NCI-H2029 treated with DMSO at 0.1 percent for 48 hours (cell line): ENCODE results near the gene COL23A1.
A peak's percentile ranks its signal among the peaks of the same experiment; 100 is the strongest.
"Not testable (repeated sequence)": the region's sequence is repeated elsewhere in the genome, so short reads cannot be mapped to it uniquely, and the experiment has no call there.

Experiments used
- DNase-seq: peaks from one replicate; lab custom pipeline; 2025; lab: John Stamatoyannopoulos, UW

Gene COL23A1

DNA sequence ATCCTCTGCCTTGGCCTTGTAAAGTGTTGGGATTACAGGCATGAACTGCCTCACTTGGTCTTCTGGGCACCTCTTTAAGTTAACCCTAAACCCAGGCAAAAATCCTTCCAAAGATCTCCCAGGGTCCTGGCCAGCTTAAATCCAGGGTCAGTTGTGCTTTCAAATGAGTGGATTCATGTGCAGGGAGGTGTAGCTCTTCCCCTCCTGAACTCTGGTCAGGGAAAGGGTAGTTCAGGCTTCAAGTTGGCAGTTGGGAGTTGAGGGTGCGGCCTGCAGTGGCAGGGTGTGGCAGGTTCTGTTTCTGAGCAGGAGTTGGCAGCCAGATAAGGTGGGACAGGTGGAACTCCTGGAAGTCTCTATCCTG is 382.3 kb downstream of the COL23A1 start:
- no peak for DNase-seq

DNA sequence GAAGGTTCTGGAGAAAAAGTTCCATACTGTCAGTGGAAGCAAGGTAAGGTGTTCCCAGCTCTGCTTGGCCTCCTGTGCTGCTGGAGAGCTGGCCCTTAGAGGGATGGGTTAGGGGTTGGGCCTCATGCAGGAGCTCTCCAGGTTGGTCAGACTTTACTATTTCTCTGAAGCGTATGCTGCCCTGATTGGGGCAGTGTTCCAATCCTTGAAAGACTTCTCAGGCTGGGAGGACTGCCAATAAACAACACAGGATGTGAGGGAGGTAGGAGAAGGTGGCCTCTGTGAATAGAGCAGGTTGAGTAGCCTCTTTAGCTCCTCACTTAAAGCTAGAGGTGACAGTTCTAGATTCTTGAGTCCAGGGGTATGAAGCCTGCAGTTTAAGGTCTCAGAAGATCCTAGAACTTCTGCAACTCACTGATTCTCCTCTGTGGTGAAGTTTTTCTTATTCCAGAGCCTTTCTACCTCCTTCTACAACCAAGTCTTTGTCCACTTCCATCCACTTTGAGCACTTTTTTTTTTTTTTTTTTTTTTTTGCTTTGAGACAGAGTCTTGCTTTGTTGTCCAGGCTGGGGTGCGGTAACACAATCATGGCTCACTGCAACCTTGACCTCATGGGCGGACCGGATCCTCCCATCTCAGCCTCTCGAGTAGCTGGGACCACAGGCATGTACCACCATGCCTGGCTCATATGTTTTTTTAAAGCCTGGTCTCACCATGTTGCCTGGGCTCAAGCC is 382.8 kb downstream of the COL23A1 start:
- DNase-seq, result peak; percentile 53

DNA sequence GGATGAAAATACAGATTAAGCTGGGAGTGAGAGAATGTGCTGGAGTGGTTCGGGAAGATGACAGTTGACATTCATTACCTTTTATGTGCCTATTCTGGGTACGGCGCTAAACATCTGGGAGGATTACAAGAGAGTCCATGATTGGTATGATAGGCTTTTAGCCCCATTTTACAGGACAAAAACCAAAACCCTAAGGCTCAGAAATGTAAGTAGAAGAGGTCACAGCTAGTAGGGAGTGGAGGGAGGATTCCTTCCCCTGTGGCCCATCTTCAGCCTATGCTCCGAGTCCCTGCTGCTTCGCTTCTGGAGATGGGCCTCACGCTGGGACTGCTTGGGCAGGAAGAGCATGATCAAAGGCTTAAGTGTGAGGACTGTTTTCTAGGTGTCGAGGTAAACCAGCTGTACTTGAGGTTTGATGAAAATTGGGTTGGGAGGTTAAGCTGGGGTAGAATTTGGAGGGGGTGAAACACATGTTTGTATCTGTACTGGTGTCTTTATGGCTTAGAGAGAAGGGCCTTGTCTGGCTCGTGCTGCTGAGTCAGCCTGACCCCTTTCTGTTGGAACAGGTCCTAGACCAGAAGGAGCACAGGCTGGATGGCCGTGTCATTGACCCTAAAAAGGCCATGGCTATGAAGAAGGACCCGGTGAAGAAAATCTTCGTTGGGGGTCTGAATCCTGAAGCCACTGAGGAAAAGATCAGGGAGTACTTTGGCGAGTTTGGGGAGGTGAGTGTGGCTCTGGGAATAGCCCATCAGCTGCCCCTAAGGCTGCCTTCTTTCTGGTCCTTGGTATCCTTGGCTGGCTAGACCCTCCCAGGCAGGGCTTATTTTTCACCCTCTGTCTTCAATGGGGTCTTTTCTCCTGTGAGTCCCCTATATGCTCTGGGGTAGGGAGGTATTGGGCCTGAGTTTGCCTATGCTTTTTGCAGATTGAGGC is 383.8 kb downstream of the COL23A1 start:
- DNase-seq, result no peak

DNA sequence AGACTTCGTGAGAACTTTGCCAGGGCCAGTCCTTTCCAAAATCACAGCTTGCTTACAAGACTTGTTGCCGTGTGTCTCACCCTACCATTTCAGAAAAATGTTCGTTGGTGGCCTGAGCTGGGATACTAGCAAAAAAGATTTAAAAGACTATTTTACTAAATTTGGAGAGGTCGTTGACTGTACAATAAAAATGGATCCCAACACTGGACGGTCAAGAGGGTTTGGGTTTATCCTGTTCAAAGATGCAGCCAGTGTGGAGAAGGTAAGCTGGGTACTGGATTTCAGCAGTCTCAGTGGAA is 384.5 kb downstream of the COL23A1 start:
- no peak for DNase-seq

DNA sequence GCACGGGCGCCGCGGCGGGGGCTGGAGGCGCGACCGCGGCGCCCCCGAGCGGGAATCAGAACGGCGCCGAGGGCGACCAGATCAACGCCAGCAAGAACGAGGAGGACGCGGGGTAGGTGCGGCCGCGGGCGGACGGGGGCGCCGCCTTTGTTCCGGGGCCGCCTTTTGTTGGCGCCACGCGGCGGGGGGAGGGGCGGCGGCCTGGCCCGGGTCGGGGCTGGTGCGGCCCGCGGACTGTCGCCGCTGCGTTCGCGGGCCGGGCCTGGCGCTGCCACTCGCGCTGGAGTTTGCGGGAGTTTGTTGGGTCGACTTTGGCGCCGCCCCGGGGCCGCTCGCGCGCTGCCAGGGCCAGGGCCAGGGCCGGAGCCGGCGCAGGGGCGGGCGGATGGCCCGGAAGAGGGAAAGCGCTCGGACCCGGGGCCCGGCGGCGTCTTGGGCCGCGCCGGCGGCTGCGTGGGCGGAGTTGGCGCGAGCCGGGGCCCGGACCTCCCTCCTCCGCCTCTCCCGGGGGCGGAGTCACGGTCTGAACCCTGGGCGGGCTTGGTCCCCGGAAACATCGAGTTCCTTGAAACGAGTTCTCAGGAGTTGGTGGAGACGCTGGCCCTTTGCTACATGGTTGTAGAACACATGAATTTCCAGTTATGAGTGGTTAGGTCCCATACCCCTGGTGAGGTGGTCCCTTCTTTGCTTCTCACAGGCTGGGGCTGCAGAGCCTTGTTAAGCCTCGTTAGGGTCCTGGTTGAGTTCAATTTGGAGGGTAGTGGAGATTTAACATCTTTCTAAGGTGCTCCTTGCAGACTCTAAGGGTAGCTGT is 385.1 kb downstream of the COL23A1 start:
- DNase-seq, result peak; percentile 33

DNA sequence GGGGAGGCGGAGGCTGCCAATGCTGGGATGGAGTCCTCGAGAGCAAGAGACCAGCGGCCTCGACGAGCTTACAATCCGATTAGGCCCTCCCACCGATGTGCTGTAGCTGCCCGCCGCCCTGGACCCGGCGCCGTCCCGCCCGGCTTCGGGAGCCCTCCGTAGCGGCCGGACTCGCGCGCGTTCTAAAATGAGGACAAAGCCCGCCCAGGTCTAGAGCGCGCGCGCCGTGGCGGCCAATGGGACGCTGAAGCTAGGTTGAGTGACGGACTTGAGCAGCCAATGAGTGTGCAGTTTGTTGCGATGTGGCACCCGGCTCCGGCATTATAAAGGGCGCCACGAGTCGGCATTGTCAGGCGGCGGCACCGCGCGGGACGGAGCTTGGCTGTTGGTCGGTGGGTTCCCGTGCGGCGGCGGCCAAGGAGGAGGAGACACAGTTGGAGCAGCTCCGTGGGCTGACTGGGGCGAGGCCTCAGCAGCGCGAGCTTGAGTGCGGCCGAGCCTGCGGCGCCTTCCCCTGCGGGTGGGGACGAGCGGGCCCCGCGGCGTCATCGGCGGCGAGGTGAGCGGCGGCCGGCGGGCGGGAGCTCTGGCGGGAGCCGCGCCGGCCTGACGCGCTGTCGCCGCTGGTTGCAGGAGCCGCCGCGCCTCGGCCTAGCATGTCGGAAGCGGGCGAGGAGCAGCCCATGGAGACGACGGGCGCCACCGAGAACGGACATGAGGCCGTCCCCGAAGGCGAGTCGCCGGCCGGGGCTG is 385.8 kb downstream of the COL23A1 start, which contains the start of gene HNRNPAB:
Gene HNRNPAB (plus strand): TSS at position 352 of the 753 bp plus-strand sequence. CDS start 305 bp downstream, at position 657.
- DNase-seq, result peak; percentile 85

DNA sequence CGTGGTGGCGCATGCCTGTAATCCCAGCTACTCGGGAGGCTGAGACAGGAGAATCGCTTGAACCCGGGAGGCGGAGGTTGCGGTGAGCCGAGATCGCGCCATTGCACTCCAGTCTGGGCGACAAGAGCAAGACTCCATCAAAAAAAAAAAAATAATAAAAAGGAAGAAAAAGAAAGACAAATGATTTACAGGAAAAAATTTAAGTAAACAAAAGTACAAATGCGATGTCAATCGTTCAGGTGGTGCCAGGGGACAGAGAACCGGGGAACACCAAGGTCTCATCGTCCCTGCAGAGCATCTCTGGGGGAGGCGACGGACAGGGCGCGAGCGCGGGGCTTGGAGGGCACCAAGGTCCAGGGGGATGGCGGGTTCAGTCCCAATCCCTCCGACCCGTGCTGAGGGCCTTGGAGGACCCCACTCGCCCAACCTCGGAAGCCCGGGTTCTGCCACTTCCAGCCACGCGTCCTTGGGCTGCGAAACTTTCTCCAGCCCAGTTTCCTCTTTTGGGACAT is 386.5 kb downstream of the COL23A1 start:
- no peak for DNase-seq

DNA sequence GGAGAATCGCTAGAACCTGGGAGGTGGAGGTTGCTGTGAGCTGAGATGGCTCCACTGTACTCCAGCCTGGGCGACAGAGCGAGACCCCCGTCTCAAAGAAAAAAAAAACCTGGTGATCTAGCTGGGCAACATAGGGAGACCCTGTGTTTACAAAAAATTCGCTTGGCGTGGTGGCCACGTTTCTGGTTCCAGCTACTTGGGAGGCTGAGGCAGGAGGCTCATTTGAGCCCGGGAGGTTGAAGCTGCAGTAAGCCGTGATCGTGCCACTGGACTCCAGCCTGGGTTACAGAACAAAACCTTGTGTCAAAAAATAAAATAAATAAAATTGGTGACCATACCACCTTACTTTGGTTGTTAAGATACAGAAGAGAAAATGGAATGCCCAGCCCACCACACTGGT is 387.7 kb downstream of the COL23A1 start:
- DNase-seq, result no peak

DNA sequence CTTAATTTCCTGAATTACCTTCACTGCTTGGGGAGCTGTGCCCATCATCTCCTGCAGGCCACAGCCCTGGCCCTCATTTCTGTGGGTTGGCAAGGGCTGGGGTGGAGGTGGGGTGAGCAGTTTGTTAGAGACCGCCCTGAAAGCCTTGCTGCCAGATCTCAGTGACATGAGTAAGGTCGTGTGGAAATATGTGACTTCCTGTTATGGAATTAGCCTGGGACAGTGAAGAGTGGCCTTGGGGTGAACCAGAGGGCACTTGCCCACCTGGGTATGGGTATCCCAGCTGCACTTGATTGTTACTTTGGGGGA is 388.3 kb downstream of the COL23A1 start:
- DNase-seq, result no peak

DNA sequence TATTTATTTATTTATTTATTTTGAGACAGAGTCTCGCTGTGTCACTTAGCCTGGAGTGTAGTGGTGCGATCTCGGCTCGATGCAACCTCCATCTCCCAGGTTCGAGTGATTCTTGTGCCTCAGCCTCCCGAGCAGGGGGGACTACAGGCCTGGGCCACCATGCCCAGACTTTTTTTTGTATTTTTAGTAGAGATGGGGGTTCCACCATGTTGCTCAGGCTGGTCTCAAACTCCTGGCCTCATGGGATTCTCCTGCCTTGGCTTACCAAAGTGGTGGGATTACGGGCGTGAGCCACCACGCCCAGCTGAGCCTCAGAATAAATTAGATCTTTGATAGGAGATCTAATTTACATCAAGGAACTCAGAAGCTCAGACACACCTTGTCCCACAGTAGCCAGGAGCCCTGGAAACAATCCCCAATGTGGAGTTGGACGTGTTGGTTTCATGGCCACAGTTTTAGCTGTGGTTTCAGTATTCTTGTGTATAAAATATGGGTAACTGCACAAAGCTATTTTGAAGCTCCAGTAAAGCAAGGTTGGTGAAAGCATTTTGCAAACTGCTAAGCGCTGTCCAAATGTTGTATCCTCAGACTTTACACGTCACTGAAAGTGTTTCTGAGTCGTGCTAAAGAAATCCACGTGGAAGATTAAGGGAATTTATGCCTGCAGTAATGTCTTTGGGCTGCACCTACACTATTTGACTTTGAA is 388.8 kb downstream of the COL23A1 start:
- DNase-seq, result no peak

DNA sequence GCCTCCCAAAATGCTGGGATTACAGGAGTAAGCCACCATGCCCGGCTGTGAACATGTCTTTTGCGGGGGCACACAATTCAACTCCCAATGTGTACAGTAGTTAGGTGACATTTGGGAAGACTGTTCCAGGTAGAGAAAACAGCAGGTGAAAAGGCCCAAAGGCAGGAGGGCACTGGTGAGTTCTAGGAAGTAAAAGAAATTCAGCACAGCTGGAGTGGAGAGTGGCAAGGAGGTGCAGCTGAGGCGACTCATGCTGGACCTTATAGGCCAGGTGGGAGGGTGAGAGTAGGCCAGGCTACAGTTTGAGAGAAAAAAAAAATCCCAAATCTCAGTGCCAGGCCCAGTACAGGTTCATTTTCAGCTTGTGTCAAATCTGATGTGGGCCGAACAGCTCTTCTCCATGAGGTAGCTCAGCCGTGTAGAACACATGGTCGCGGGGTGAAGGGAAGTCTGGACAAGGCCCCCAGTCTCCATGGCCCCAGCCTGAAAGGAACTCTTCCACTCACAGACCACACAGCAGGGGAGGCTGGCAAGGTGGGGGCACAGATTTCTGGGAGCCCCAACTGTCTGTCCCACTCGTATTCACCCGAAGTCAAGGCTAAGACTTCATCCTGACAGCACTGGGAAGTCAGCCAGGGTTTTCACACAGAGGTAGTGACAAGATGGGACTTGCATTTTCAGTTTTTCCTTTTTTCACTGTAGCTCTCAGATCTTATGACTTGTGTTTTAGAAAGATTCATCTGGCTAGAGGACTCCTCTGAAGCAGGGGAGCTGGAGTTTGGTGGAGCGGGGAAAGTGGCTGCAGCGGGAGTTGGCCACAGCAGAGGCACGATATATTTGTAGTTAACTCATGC is 390.4 kb downstream of the COL23A1 start:
- no peak for DNase-seq

DNA sequence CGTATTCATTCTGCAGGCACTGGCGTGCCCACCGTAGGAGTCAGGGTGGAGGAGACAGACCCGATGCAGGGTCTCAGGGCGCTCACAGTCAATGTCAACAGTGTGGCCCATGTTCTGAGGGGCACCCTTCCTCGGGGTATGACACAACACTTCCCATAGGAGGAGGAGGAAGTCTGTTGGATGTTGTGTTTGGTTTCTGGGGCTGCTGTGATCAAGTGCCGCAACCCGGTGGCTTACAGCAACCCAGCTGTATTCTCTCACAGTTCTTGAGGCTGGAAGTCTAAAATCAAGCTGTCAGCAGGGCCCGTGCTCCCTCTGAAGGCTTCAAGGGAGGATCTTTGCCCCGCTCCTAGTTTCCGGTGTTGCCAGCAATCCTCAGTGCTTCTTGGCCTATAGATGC is 391.5 kb downstream of the COL23A1 start:
- no peak for DNase-seq

DNA sequence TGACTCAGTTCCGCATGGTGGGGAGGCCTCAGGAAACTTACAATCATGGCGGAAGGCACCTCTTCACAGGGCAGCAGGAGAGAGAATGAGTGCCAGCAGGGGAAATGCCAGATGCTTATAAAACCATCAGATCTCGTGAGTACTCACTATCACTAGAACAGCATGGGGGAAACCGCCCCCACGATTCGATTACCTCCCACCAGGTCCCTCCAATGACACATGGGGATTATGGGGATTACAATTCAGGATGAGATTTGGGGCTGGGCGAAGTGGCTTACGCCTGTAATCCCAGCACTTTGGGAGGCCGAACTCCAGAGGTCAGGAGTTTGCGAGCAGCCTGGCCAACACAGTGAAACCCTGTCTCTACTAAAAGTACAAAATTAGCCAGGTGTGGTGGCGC is 392.0 kb downstream of the COL23A1 start:
- DNase-seq, result not testable (repeated sequence)

DNA sequence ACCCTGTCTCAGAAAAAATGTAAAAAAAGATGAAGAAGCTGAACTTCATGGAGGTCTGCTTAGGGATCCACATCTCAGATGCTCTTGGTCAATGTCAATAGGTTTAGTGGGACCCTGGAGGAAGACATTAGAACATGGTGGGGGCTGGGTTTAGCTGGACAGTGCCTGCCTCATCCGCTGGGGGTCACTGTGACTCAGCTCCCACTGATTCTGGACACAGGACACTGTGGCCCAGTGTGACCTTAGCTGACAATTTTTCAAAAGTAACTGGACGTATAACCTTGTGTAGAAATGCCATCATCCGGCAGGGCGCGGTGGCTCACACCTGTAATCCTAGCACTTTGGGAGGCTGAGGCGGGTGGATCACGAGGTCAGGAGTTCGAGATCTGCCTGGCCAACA is 393.2 kb downstream of the COL23A1 start:
- no peak for DNase-seq

DNA sequence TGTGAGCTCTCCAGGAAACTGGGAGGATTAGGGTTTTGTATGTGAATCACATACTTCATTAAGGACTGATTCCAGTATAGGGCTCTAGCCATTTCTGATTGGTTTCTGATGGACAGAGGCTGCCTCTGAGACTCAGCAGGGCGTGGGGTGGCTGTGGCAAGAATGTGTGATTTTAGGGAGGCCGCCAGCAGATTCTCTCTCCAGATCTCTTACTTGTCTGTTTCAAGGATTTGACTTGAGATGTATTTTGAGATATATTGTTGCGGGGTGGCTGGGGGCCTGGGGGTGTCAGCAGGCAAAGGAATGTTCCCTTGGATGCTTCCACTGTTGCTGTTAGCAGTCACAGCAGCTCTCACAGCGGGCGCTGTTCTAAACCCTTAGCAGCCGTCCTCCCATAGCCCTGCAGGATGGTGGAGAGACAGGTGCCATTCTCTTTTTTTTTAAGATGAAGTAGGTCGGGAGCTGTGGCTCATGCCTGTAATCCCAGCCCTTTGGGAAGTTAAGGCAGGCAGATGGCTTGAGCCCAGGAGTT is 393.8 kb downstream of the COL23A1 start:
- DNase-seq, result no peak

DNA sequence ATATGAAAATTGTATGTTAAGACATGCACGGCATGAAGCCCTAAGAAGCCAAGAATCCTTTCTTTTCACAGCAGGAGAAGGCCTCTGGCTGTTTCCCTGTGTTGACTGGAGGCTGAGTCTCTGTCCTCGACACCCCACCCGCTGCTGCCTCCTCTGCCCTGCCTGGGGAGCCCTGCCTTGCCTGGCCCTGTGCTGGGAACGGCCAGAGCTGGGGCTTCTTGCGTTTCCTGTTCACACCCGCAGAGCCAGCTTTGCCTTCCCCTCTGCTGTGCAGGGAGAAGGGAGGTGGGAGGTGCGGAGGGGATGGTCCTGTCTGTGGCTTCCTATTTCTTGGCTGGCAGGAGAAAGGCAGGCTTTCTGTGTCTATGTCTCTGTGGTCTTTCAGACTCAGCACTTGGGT is 396.2 kb downstream of the COL23A1 start:
- no peak for DNase-seq

DNA sequence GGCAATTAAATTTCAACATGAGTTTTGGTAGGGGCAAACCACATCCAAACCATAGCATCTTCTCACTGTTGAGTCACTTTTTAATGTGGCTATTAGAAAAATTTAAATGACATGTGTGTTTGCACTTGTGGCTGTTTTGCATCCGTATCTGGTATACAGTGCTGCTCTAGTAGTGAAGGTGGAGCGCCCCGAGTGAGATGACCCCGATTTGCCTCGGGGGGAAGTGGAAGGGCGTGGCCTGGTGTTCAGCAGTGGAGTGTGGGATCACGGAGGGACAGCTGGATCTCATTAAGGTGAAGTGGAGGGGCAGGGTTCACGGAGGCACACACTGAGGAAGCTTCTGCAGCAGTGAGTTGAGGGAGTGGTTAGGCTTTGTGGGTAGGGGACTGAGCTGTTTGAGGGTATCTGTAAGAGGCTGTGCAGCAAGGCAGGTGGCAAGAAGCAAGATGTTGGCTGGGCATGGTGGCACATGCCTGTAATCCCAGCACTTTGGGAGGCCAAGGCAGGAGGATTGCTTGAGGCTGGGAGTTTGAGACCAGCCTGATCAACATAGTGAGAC is 396.9 kb downstream of the COL23A1 start:
- no peak for DNase-seq

DNA sequence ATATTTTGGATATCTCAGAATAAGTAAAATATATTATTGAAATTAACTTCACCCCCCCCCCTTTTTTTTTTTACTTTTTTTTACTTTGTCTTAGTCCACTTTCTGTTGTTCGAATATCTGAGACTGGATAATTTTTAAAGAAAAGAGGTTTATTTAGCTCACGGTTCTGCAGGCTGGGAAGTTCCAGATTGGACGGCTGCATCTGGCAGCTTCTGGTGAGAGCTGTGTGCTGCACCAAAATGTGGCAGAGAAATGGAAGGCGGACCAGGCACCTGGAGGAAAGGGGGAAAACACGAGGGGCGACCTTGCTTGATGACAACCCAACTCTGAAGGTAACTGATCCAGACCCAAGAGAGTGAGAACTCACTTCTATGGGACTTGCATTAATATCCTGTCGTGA is 397.4 kb downstream of the COL23A1 start:
- no peak for DNase-seq

DNA sequence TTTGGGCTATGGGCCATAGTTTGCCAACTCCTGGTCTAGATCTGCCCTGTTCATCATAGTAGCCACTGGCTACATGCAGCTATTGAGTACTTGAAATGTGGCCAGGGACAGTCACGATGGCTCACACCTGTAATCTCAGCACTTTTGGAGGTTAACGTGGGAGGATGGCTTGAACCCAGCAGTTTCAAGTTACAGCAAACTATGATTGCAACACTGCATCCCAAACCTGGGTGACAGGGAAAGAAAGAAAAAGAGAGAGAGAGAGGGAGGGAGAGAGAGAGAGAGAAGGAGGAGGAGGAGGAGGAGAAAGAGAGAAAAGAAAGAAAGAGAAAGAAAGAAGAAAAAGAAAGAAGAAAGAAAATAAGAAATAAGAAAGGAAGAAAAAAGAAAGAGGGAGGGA is 397.9 kb downstream of the COL23A1 start:
- DNase-seq, result peak; percentile 12

DNA sequence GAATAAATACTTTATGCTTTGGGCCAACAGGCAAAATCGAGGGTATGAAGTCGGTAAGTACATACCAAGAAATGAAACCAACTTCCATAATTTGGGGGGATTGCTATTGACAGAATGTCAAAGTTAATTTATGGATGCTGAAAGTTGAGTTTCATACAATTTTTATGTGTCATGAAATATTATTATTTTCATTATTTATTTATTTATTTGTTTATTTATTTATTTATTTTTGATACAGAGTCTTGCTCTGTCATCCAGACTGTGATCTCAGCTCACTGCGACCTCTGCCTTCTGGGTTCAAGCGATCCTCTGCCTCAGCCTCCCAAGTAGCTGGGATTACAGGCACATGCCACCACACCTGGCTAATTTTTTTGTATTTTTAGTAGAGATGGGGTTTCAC is 398.5 kb downstream of the COL23A1 start:
- DNase-seq, result no peak
